HEK293 (cell line): ENCODE results near the gene CHRNE.

Source experiments
- CTCF ChIA-PET: fragments of 350-600 bp; formaldehyde crosslinking; extraction: SDS; loops from one replicate; lab custom pipeline; 2021; ENCODE audit warnings: antibody characterized with exemption; lab: Yijun Ruan, JAX
- POLR2A ChIA-PET: fragments of 300-600 bp; formaldehyde crosslinking; extraction: SDS; loops from one replicate; lab custom pipeline; 2020; ENCODE audit warnings: antibody characterized with exemption, inconsistent platforms; lab: Yijun Ruan, JAX
- H3K27ac ChIP-seq: fragments of 200-500 bp; sonication (Bioruptor generic); 2 replicates; pipeline ENCODE4 v1.5.1; 2014; ENCODE audit warnings: low read depth, low read length, control low read depth, inconsistent platforms; ENCODE audit errors: extremely low read depth
- H3K36me3 ChIP-seq, 2 experiments: fragments of 200-500 bp in 1 of 2; sonication (Bioruptor generic) in 1 of 2; 1 replicate in 1 of 2; 2 replicates in 1 of 2; pipeline ENCODE4 v1.5.1; 2014 to 2017; ENCODE audit warnings: inconsistent platforms in 2 of 2, low read length in 2 of 2; ENCODE audit not compliant: control insufficient read depth in 2 of 2, insufficient read depth in 1 of 2
- H3K4me1 ChIP-seq: fragments of 200-500 bp; sonication (Bioruptor generic); 2 replicates; pipeline ENCODE4 v1.5.1; 2014; ENCODE audit warnings: mild to moderate bottlenecking, low read length, inconsistent platforms; ENCODE audit not compliant: control insufficient read depth, insufficient read depth
- H3K4me3 ChIP-seq: 2 replicates; pipeline ENCODE4 v1.5.1; 2011; ENCODE audit warnings: low read depth, mild to moderate bottlenecking, control low read depth, low read length, moderate library complexity
- H3K9me3 ChIP-seq: fragments of 200-500 bp; sonication (Bioruptor generic); 2 replicates; pipeline ENCODE4 v1.5.1; 2014; ENCODE audit warnings: low read depth, low read length, inconsistent platforms; ENCODE audit not compliant: control insufficient read depth, insufficient read depth
- GLIS2 ChIP-seq: fragments of 450-650 bp; formaldehyde crosslinking; IDR thresholded peaks from 2 replicates; pipeline ENCODE4 v1.5.1; 2016; ENCODE audit warnings: missing biosample characterization, missing genetic modification characterization
- HIC1 ChIP-seq: fragments of 450-650 bp; formaldehyde crosslinking; IDR thresholded peaks from 2 replicates; pipeline ENCODE4 v1.5.1; 2016; ENCODE audit warnings: missing biosample characterization, missing genetic modification characterization
- MZF1 ChIP-seq: fragments of 450-650 bp; formaldehyde crosslinking; IDR thresholded peaks from 2 replicates; pipeline ENCODE4 v1.5.1; 2017; ENCODE audit warnings: missing biosample characterization, missing genetic modification characterization, borderline replicate concordance
- PRDM10 ChIP-seq: fragments of 450-650 bp; formaldehyde crosslinking; IDR thresholded peaks from 2 replicates; pipeline ENCODE4 v1.5.1; 2016; ENCODE audit warnings: missing biosample characterization, missing genetic modification characterization
- SCRT2 ChIP-seq: fragments of 450-650 bp; formaldehyde crosslinking; IDR thresholded peaks from 2 replicates; pipeline ENCODE4 v1.5.1; 2016; ENCODE audit warnings: missing biosample characterization, missing genetic modification characterization
- SP3 ChIP-seq: fragments of 450-650 bp; formaldehyde crosslinking; IDR thresholded peaks from 2 replicates; pipeline ENCODE4 v1.5.1; 2016; ENCODE audit warnings: missing biosample characterization, missing genetic modification characterization
- ZBTB20 ChIP-seq: fragments of 450-650 bp; formaldehyde crosslinking; IDR thresholded peaks from 2 replicates; pipeline ENCODE4 v1.5.1; 2016; ENCODE audit warnings: missing biosample characterization, missing genetic modification characterization
- ZBTB48 ChIP-seq: fragments of 450-650 bp; formaldehyde crosslinking; IDR thresholded peaks from 2 replicates; pipeline ENCODE4 v1.5.1; 2016; ENCODE audit warnings: missing biosample characterization, missing genetic modification characterization
- ZBTB8A ChIP-seq: fragments of 450-650 bp; formaldehyde crosslinking; IDR thresholded peaks from 2 replicates; pipeline ENCODE4 v1.5.1; 2016; ENCODE audit warnings: missing biosample characterization, missing genetic modification characterization
- ZEB2 ChIP-seq: fragments of 450-650 bp; formaldehyde crosslinking; IDR thresholded peaks from 2 replicates; pipeline ENCODE4 v1.5.1; 2016; ENCODE audit warnings: missing biosample characterization, missing genetic modification characterization
- ZFP41 ChIP-seq: fragments of 450-650 bp; formaldehyde crosslinking; IDR thresholded peaks from 2 replicates; pipeline ENCODE4 v1.5.1; 2016; ENCODE audit warnings: missing biosample characterization, missing genetic modification characterization, borderline replicate concordance
- ZNF133 ChIP-seq: fragments of 450-650 bp; formaldehyde crosslinking; IDR thresholded peaks from 2 replicates; pipeline ENCODE4 v1.5.1; 2016; ENCODE audit warnings: missing biosample characterization, missing genetic modification characterization
- ZNF138 ChIP-seq: fragments of 450-650 bp; formaldehyde crosslinking; IDR thresholded peaks from 2 replicates; pipeline ENCODE4 v1.5.1; 2016; ENCODE audit warnings: missing biosample characterization, missing genetic modification characterization, borderline replicate concordance
- ZNF202 ChIP-seq: fragments of 450-650 bp; formaldehyde crosslinking; IDR thresholded peaks from 2 replicates; pipeline ENCODE4 v1.5.1; 2016; ENCODE audit warnings: missing biosample characterization, missing genetic modification characterization, borderline replicate concordance
- ZNF248 ChIP-seq: fragments of 450-650 bp; formaldehyde crosslinking; IDR thresholded peaks from 2 replicates; pipeline ENCODE4 v1.5.1; 2017; ENCODE audit warnings: missing biosample characterization, missing genetic modification characterization
- ZNF324 ChIP-seq: fragments of 450-650 bp; formaldehyde crosslinking; IDR thresholded peaks from 2 replicates; pipeline ENCODE4 v1.5.1; 2016; ENCODE audit warnings: missing biosample characterization, missing genetic modification characterization
- ZNF335 ChIP-seq: fragments of 450-650 bp; formaldehyde crosslinking; conservative IDR thresholded peaks from 2 replicates; pipeline ENCODE4 v1.5.1; 2016; ENCODE audit warnings: missing biosample characterization, missing genetic modification characterization
- ZNF354C ChIP-seq: fragments of 450-650 bp; formaldehyde crosslinking; IDR thresholded peaks from 2 replicates; pipeline ENCODE4 v1.5.1; 2016; ENCODE audit warnings: missing biosample characterization, missing genetic modification characterization, low read depth, borderline replicate concordance
- ZNF530 ChIP-seq: fragments of 450-650 bp; formaldehyde crosslinking; IDR thresholded peaks from 2 replicates; pipeline ENCODE4 v1.5.1; 2016; ENCODE audit warnings: low read depth, missing biosample characterization, missing genetic modification characterization
- ZNF600 ChIP-seq: fragments of 450-650 bp; formaldehyde crosslinking; IDR thresholded peaks from 2 replicates; pipeline ENCODE4 v1.5.1; 2016; ENCODE audit warnings: missing biosample characterization, missing genetic modification characterization
- ZNF76 ChIP-seq: fragments of 450-650 bp; formaldehyde crosslinking; IDR thresholded peaks from 2 replicates; pipeline ENCODE4; 2016; ENCODE audit warnings: low read depth, missing biosample characterization, missing genetic modification characterization, borderline replicate concordance
- ZNF792 ChIP-seq: fragments of 450-650 bp; formaldehyde crosslinking; IDR thresholded peaks from 2 replicates; pipeline ENCODE4 v1.5.1; 2016; ENCODE audit warnings: missing biosample characterization, missing genetic modification characterization
- TF ChIP-seq, protein P1 (sequence below): fragments of 450-650 bp; formaldehyde crosslinking; IDR thresholded peaks from 2 replicates; pipeline ENCODE4 v1.5.1; 2016; ENCODE audit warnings: missing biosample characterization, missing genetic modification characterization
- TF ChIP-seq, protein P2 (sequence below): fragments of 450-650 bp; formaldehyde crosslinking; IDR thresholded peaks from 2 replicates; pipeline ENCODE4 v1.5.1; 2016; ENCODE audit warnings: missing biosample characterization, missing genetic modification characterization

Gene CHRNE

GRCh38 chr17:4950746-4951204 lies 47.9 kb upstream of the CHRNE start, which contains the start of gene ENO3 (continued):
- TF ChIP-seq ZFP41 (tag by site-specific recombination): no peak
- TF ChIP-seq ZNF248 (tag by site-specific recombination): no peak
- 0 out of 2 replicates have a peak, but pooled peaks have one; percentile 3 for TF ChIP-seq ZBTB8A (tag by site-specific recombination)
- TF ChIP-seq, protein P1, sequence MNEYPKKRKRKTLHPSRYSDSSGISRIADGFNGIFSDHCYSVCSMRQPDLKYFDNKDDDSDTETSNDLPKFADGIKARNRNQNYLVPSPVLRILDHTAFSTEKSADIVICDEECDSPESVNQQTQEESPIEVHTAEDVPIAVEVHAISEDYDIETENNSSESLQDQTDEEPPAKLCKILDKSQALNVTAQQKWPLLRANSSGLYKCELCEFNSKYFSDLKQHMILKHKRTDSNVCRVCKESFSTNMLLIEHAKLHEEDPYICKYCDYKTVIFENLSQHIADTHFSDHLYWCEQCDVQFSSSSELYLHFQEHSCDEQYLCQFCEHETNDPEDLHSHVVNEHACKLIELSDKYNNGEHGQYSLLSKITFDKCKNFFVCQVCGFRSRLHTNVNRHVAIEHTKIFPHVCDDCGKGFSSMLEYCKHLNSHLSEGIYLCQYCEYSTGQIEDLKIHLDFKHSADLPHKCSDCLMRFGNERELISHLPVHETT (tag by site-specific recombination): 0 out of 2 replicates have a peak, but pooled peaks have one; percentile 3
- no peak for TF ChIP-seq ZNF133
- TF ChIP-seq ZNF354C (tag by site-specific recombination): no peak
- TF ChIP-seq ZBTB48 (tag by site-specific recombination): peak; percentile 41; the same call in 1 of the 2 replicates
- no peak for TF ChIP-seq ZNF792 (tag by site-specific recombination)
- TF ChIP-seq ZNF530: no peak
- TF ChIP-seq ZNF335 (tag by site-specific recombination): no peak; the same call in 1 of the 2 replicates
- no peak for TF ChIP-seq ZNF202 (tag by site-specific recombination)
- 0 out of 2 replicates have a peak, but pooled peaks have one; percentile 20 for TF ChIP-seq HIC1
- no peak for TF ChIP-seq ZBTB20 (tag by site-specific recombination)
- TF ChIP-seq PRDM10: 0 out of 2 replicates have a peak, but pooled peaks have one; percentile 18

DNA sequence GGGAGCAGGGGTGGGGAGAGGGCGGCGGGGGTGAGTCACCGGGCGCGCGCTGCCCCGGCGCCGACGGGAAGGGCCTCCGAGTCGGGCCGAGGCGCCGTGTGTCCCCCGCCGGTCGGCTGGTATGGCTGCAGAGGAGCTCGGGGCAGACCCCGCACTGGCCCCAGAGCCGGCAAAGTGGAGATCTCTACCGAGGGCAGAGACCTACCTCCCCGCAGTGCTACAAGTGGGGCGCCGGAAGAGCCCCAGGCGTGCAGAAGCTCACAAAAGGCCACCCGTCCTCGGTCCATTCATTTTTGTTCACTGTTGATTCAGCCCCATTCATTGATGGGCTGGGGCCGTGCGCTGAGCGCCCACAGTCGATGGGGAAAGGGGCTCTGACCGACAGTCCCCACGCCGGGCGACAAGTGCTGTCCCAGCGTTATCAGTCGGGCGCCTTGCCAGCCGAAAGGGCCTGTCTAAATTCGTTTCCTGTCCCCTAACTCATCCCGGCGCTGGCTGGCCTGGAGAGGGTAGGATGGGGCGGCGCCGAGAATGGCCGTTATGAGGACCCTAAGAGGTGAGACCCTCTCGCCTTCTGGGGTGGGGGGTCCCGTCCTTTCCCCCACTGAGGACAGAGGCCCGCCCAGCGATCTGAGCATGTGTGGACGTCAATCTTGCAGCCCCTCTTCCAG lies 47.3 kb upstream of the CHRNE start:
- POLR2A ChIA-PET: interaction anchor here (1.0 to 17.9 kb wide), 5 partner anchors 9 to 48 kb away, joined by 3 to 358 read pairs (median 5); partner anchors contain the start of genes INCA1, KIF1C, RNF167 and SLC25A11
- CTCF ChIA-PET: interaction anchor here (0.9 to 1.5 kb wide), 3 partner anchors 10 to 41 kb away, joined by 3 to 4 read pairs (median 3); partner anchors contain the start of genes RNF167 and SLC25A11
- Histone ChIP-seq H3K9me3 (no peaks in the 10 kb centered on the region), H3K4me1 (peaks cover 21% of the 10 kb centered on the region), H3K27ac (peak overlapping the region; percentile 99), H3K36me3 (peaks cover 6 to 21% of the 10 kb centered on the region in 2 experiments; a peak in 2 of 3 replicates), H3K4me3 (peak overlapping the region; percentile 29)
- peak; percentile 93 for TF ChIP-seq SCRT2 (tag by site-specific recombination)
- TF ChIP-seq GLIS2 (tag by site-specific recombination): peak; percentile 11; the same call in 1 of the 2 replicates
- peak; percentile 40; the same call in 1 of the 2 replicates for TF ChIP-seq ZNF324 (tag by site-specific recombination)
- 0 out of 2 replicates have a peak, but pooled peaks have one; percentile 11 for TF ChIP-seq ZNF76 (tag by site-specific recombination)
- TF ChIP-seq MZF1 (tag by site-specific recombination): no peak
- TF ChIP-seq, protein P1 (tag by site-specific recombination): 0 out of 2 replicates have a peak, but pooled peaks have one; percentile 0
- TF ChIP-seq ZEB2 (tag by site-specific recombination): 0 out of 2 replicates have a peak, but pooled peaks have one; percentile 22
- 0 out of 2 replicates have a peak, but pooled peaks have one; percentile 34 for TF ChIP-seq ZNF600 (tag by site-specific recombination)
- peak; percentile 75 for TF ChIP-seq ZNF335 (tag by site-specific recombination)
- TF ChIP-seq, protein P2, sequence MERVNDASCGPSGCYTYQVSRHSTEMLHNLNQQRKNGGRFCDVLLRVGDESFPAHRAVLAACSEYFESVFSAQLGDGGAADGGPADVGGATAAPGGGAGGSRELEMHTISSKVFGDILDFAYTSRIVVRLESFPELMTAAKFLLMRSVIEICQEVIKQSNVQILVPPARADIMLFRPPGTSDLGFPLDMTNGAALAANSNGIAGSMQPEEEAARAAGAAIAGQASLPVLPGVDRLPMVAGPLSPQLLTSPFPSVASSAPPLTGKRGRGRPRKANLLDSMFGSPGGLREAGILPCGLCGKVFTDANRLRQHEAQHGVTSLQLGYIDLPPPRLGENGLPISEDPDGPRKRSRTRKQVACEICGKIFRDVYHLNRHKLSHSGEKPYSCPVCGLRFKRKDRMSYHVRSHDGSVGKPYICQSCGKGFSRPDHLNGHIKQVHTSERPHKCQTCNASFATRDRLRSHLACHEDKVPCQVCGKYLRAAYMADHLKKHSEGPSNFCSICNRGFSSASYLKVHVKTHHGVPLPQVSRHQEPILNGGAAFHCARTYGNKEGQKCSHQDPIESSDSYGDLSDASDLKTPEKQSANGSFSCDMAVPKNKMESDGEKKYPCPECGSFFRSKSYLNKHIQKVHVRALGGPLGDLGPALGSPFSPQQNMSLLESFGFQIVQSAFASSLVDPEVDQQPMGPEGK (tag by site-specific recombination): 0 out of 2 replicates have a peak, but pooled peaks have one; percentile 38
- TF ChIP-seq SP3 (tag by site-specific recombination): 0 out of 2 replicates have a peak, but pooled peaks have one; percentile 14
- TF ChIP-seq ZNF138 (tag by site-specific recombination): no peak
